ENCODE measurements around the gene CSNK2A2.
A peak's percentile ranks its signal among the peaks of the same experiment; 100 is the strongest.

CSNK2A2 gene

DNA sequence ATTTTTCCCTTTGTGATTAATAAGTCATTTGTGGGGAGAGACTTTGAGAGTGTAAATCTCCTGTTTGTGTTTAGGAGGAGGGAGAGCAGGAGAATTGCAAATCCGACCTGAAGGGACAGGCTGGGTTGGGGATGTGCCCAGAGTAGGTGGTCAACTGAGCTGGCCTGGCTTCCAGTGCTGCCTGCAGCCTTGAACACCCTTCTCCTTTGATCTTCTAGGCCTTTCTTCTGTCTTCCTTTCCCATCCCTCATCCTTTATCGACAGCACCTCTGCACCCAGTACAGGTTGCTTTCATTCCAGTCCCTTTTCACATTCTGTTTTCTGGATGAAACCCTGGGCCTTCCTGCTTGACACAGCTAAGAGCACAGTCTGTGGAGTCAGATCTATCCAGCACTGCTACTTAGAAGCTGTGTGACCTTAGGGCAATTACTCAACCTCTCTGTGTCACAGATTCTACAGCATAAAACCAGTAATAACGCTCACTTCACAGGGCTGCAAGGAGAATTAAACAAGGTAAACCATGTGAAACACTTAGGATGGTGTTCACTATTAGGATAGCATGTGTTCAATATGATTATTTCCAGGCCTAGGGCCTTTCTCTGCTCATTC is 1.0 kb upstream of the CSNK2A2 start:
- no peak for DNase-seq

- DNase-seq = peak; percentile 27
Observed at GRCh38 chr16:58197314-58198012, 443 bp downstream of the CSNK2A2 start.

GRCh38 chr16:58196898-58197313 is 1.0 kb downstream of the CSNK2A2 start:
- no peak for DNase-seq

- DNase-seq = no peak
Observed at GRCh38 chr16:58195771-58196170, 2.1 kb downstream of the CSNK2A2 start.

- DNase-seq = no peak
Observed at GRCh38 chr16:58195344-58195743, 2.6 kb downstream of the CSNK2A2 start.

- no peak for DNase-seq
Observed at GRCh38 chr16:58194790-58195189, 3.1 kb downstream of the CSNK2A2 start.

GRCh38 chr16:58187665-58188421 is 10.1 kb downstream of the CSNK2A2 start:
- no peak for DNase-seq

GRCh38 chr16:58187092-58187491 is 10.8 kb downstream of the CSNK2A2 start:
- DNase-seq = no peak

DNA sequence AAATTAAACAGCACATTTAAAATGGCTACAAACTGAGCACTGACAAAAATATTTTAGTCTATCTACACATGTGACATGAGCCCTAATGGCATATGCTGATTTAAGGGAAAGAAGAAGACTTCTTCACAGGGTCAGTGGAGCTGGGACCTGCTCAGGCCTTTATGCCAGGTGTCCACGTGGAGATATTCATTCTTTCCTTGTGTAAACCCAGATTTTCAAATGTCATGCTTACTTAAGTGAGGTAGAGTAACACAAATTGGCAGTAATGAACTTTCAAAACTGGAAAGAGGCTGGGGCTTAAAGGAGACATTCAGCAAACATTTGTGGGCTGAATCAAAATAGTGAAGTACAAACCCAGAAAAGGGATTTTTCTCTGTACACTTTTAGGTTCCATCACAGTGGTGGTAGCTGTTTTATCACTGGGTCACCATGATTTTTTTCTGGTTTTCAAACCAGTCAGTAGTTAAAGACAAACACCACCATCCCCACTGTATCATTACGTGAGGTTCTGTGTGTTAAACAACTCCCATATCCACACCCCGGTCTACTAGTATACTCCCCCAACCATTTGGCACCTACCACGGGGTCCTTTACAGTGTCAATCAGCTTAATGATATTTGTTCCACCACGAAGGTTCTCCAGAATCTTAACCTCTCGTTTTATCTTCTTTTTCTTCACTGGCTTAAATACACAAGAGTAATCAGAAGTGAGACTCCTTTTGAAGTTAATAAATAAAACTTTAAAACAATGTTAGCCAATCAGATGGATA is 11.5 kb downstream of the CSNK2A2 start:
- DNase-seq = no peak

DNA sequence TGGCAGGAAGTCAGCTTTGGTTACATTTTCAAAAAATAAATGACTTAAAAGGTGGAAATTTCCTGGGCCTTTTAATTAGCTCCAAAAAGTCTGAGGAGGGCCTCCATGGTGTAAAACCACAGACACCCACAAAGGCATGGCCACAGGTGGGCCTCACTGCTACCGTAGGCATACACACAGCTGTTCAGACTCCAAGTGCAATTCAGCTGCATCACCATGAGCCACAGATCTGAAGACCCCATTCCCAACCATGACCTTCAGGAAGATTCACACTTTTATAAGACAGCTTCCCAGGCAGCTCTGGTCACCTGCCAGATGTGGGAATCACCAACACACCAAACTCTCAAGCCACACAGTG is 20.6 kb downstream of the CSNK2A2 start:
- no peak for DNase-seq

DNA sequence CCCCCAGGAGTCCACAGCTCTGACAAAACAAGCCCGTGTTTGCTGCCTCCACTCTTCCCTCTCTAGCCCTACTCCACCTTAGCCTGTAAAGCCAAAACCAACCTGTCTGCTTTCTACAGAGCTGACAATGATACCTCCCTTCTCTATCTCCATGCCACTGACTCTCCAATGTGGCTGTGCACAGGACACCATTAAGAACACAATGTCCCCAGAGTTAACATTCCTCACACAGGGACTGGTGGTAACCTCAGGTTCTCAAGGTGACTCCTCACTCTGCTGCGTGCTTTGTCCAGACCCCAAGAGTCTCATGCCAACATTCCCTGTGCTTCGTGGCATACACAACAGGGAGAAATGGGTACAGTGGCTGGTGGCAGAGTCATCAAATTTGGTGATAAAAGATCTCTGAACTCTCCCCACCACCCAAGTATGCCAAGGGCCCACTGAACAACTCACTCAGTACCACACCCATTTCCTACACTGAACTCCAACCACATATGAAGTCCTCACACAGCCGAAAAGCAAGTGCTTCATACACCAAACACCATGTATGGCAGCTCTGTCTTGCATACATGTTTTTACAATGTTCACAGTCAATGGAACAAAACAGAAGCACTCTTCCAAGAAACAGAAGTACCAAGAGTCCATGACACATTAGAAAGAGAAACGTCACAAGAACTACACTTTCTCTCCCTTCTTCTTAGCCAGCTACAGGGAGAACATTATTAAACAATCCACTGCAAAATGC is 21.1 kb downstream of the CSNK2A2 start:
- no peak for DNase-seq

GRCh38 chr16:58170223-58170622 is 27.7 kb downstream of the CSNK2A2 start:
- no peak for DNase-seq

DNA sequence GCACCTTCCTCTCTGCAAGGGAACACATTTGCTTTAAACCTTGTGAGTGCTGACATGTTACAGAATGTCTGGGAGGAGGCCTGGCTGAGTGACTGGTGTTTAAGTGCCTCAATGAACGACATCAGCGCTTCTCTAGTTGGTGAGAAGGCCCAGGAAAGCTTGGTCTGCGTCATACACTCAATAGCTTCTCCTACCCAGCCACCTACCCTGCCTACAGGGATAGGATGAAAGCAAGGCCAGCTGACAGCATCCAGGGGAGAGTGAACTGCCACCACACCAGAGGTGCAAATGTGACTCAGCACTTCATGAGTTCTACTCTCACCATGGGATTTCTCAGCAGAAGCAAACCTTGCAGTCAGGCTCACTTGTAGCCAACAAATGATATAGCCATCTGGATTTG is 37.1 kb downstream of the CSNK2A2 start:
- no peak for DNase-seq

- DNase-seq = no peak
Observed at GRCh38 chr16:58158725-58159124, 39.2 kb downstream of the CSNK2A2 start.

- DNase-seq = no peak
Observed at GRCh38 chr16:58157951-58158540, 39.9 kb downstream of the CSNK2A2 start.

DNA sequence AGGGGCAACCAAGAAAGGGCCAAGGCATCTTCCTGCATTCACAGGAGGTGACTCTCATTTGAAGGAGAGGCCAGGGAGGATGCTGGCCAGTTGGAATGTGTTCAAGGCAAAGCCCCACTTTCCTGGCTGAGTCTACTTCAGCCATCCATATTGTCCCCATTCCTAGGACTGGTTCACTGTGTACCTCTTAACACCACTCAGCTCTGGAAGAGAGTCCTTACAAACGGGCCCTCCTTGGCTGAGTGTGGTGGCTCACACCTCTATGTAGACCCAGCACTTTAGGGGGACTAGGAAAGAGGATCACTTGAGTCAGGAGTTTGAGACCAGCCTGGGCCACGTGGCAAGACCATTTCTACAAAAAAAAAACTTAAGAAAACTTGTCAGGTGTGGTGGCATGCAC is 40.7 kb downstream of the CSNK2A2 start:
- no peak for DNase-seq

GRCh38 chr16:58155839-58156238 is 42.1 kb downstream of the CSNK2A2 start:
- DNase-seq = no peak

GRCh38 chr16:58154345-58154744 is 43.6 kb downstream of the CSNK2A2 start:
- DNase-seq = no peak

- DNase-seq = no peak
Observed at GRCh38 chr16:58152246-58152868, 45.5 kb downstream of the CSNK2A2 start.

GRCh38 chr16:58148526-58148925 is 49.4 kb downstream of the CSNK2A2 start:
- no peak for DNase-seq

DNA sequence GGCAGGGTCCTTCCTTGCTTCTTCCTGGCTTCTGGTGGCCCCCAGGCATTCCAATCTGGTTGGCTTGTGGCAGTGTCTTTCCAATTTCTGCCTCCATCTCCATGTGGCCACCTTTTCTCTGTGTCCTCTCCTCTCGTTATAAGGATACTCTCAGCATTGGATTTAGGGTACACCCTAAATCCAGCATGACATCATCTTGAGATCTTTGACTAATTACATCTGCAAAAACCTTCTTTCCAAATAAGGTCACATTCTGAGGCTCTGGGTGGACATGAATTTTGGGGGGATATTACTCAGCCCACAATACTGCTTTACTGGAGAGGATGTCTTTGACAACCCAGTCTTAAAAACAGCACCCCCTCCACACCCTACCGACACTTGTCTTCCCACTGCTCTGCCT is 49.8 kb downstream of the CSNK2A2 start:
- DNase-seq = no peak

- DNase-seq = no peak
Observed at GRCh38 chr16:58138852-58139251, 59.1 kb downstream of the CSNK2A2 start.
